Muscle layer of duodenum (tissue), 2 donors: ENCODE data around the gene ARPC1A.
"Not testable (repeated sequence)": the region's sequence is repeated elsewhere in the genome, so short reads cannot be mapped to it uniquely, and the experiment has no call there.

Experiments
- H3K27ac ChIP-seq: one replicate; pipeline ENCODE4 v1.7.0; 2013; ENCODE audit warnings: mild to moderate bottlenecking, low read length
- H3K27me3 ChIP-seq: one replicate; pipeline ENCODE4 v1.7.0; 2013; ENCODE audit warnings: low read depth, mild to moderate bottlenecking, control low read depth, low read length
- H3K36me3 ChIP-seq, 2 donors: one replicate each; pipeline ENCODE4 v1.7.0; 2013; ENCODE audit warnings: low read length in 2 of 2, control low read depth in 1 of 2, mild to moderate bottlenecking in 1 of 2; ENCODE audit not compliant: insufficient read depth in 2 of 2, control insufficient read depth in 1 of 2
- H3K4me1 ChIP-seq, 2 donors: one replicate each; pipeline ENCODE4 v1.7.0; 2013; ENCODE audit warnings: low read length in 2 of 2, mild to moderate bottlenecking in 2 of 2, control low read depth in 1 of 2, moderate library complexity in 1 of 2; ENCODE audit not compliant: insufficient read depth in 2 of 2, control insufficient read depth in 1 of 2
- H3K4me3 ChIP-seq, 2 donors: one replicate each; pipeline ENCODE4 v1.7.0; 2013; ENCODE audit warnings: low read length in 2 of 2, low read depth in 1 of 2, mild to moderate bottlenecking in 1 of 2
- H3K9me3 ChIP-seq, 2 donors: one replicate each; pipeline ENCODE4 v1.7.0; 2013; ENCODE audit warnings: low read length in 2 of 2, control low read depth in 1 of 2, mild to moderate bottlenecking in 1 of 2; ENCODE audit not compliant: control insufficient read depth in 1 of 2
- donor health status: healthy.

The ARPC1A gene

GRCh38 chr7:99383203-99383602, 57.5 kb downstream of the ARPC1A start:
- Histone ChIP-seq H3K9me3 (no peaks in the 10 kb centered on the region), H3K27me3 (no peaks in the 10 kb centered on the region), H3K4me3 (no peak overlapping the region), H3K36me3 (peaks cover 15 to 16% of the 10 kb centered on the region in 2 donors), H3K27ac (no peak overlapping the region), H3K4me1 (peaks cover 0 to 25% of the 10 kb centered on the region in 2 donors)

DNA sequence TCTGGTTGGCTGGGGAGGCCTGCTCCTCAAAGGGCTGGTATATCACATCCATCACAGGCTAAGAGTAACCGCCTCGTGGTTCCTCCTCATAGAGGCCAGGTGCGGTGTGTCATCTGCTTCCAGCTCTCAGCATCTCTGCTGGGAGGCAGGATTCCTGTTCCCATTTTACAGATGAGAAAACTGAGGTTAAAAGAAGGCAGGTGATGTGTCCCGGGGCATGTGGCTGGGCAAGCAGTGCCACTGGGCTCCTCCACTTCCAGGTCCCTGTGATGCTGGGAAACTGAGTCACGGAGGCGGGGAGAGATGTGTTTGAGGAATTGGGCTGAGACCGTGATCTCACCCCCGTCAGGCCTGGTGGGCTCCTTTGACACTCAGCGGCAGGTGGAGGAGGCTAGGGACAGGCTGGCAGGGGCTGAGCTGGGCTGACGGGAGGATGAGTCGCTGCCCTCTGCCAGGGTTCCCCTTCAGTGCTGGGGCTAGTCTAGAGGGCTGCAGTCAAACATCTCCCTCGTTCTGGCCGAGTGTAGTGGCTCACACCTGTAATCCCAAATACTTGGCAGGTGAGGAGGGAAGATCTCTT, 58.2 kb downstream of the ARPC1A start:
- no peaks in the 10 kb centered on the region for H3K9me3 ChIP-seq
- H3K4me3 ChIP-seq: no peak overlapping the region
- H3K36me3 ChIP-seq: peaks cover 16 to 17% of the 10 kb centered on the region in 2 donors
- no peak overlapping the region for H3K27ac ChIP-seq
- peaks cover 0 to 25% of the 10 kb centered on the region in 2 donors for H3K4me1 ChIP-seq
- no peaks in the 10 kb centered on the region for H3K27me3 ChIP-seq

- Histone ChIP-seq H3K4me3 (no peak overlapping the region), H3K36me3 (peaks cover 19 to 22% of the 10 kb centered on the region in 2 donors), H3K27ac (no peak overlapping the region), H3K27me3 (no peaks in the 10 kb centered on the region), H3K9me3 (no peaks in the 10 kb centered on the region), H3K4me1 (peaks cover 0 to 23% of the 10 kb centered on the region in 2 donors)
Measured at GRCh38 chr7:99384523-99384922, 58.8 kb downstream of the ARPC1A start.

DNA sequence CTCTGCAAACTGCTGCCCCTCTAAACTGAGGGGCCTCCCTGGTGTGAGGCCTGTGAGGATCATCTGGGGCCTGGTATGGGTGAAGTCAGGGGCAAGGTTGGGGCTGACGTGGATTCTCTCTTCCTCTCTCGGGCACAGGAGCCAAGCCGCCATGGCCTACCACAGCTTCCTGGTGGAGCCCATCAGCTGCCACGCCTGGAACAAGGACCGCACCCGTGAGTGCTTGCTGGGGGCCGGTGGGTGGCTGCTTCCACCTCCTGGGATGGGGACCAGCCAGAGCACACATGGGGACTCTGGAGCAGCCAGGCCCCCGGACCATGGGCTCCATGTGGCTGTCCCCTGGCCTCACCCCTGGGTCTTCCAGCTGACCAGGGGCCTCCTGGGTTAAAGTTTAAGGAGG, 59.9 kb downstream of the ARPC1A start:
- no peak overlapping the region for H3K4me3 ChIP-seq
- no peaks in the 10 kb centered on the region for H3K9me3 ChIP-seq
- peaks cover 0 to 13% of the 10 kb centered on the region in 2 donors for H3K4me1 ChIP-seq
- no peak overlapping the region for H3K27ac ChIP-seq
- no peaks in the 10 kb centered on the region for H3K27me3 ChIP-seq
- H3K36me3 ChIP-seq: peaks cover 27 to 33% of the 10 kb centered on the region in 2 donors

- Histone ChIP-seq H3K4me1 (peaks cover 0 to 1% of the 10 kb centered on the region in 2 donors), H3K9me3 (no peaks in the 10 kb centered on the region), H3K36me3 (peaks cover 27 to 40% of the 10 kb centered on the region in 2 donors), H3K4me3 (no peak overlapping the region), H3K27me3 (no peaks in the 10 kb centered on the region), H3K27ac (no peak overlapping the region)
Measured at GRCh38 chr7:99386584-99387238, 61.0 kb downstream of the ARPC1A start.

DNA sequence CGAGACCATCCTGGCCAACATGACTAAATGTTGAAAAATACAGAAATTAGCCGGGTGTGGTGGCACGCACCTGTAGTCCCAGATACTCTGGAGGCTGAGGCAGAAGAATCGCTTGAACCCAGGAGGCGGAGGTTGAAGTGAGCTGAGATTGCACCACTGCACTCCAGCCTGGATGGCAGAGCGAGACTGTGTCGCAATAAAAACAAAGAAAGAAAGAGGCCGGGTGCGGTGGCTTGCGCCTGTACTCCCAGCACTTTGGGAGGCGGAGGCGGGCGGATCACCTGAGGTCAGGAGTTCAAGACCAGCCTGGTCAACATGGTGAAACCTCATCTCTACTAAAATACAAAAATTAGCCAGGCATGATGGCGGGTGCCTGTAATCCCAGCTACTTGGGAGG, 61.5 kb downstream of the ARPC1A start:
- H3K4me3 ChIP-seq, H3K9me3 ChIP-seq, H3K27ac ChIP-seq, H3K27me3 ChIP-seq, H3K4me1 ChIP-seq: not testable (repeated sequence)
- peaks cover 27 to 40% of the 10 kb centered on the region in 2 donors for H3K36me3 ChIP-seq

- peaks cover 5 to 8% of the 10 kb centered on the region in 2 donors for H3K4me1 ChIP-seq
- no peak overlapping the region for H3K4me3 ChIP-seq
- H3K27me3 ChIP-seq: no peaks in the 10 kb centered on the region
- peaks cover 27 to 40% of the 10 kb centered on the region in 2 donors for H3K36me3 ChIP-seq
- no peaks in the 10 kb centered on the region for H3K9me3 ChIP-seq
- H3K27ac ChIP-seq: no peak overlapping the region
Measured at GRCh38 chr7:99387912-99388311, 62.2 kb downstream of the ARPC1A start.

DNA sequence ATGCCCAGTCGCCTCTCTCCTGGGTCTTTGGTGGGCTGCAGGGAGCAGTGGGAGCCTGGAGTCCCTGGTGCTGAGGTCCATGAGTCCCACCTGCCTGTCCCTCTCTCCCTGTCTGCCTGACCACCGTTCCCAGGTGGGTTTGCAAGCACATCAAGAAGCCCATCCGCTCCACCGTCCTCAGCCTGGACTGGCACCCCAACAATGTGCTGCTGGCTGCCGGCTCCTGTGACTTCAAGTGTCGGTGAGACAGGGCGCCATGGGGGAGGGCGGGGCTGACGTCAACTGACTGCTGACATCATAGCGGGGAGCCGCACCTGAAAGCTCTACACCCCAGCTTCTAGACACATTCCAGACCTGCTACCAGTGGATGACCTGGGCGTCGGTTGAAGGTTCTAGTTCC, 64.1 kb downstream of the ARPC1A start:
- H3K9me3 ChIP-seq: no peaks in the 10 kb centered on the region
- H3K27ac ChIP-seq: no peak overlapping the region
- H3K27me3 ChIP-seq: no peaks in the 10 kb centered on the region
- no peak overlapping the region for H3K4me3 ChIP-seq
- H3K36me3 ChIP-seq: peaks cover 28 to 44% of the 10 kb centered on the region in 2 donors
- peaks cover 9 to 17% of the 10 kb centered on the region in 2 donors for H3K4me1 ChIP-seq

- no peaks in the 10 kb centered on the region for H3K9me3 ChIP-seq
- peaks cover 9 to 17% of the 10 kb centered on the region in 2 donors for H3K4me1 ChIP-seq
- no peak overlapping the region for H3K4me3 ChIP-seq
- no peak overlapping the region for H3K27ac ChIP-seq
- H3K27me3 ChIP-seq: no peaks in the 10 kb centered on the region
- H3K36me3 ChIP-seq: peaks cover 40 to 56% of the 10 kb centered on the region in 2 donors
Measured at GRCh38 chr7:99390941-99391602, 65.4 kb downstream of the ARPC1A start.

DNA sequence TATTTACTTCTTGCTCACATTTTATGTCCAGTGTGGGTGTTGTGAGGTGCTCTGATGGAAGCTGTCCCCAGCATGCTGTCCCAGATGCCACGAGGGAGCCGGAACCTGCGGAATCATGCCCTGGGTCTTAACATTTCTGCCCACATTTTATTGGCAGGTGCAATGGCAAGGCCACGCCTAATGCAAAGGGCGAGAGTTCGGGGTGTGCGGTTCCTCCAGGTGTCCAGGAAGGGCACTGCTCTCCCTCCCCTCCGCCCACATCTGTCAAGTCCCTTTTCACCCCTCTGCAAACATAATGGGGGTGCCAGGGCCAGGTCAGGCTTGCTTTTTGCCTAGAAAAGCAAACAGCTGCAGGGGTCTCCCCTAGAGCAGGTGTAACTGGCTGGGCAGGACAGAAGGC, 66.3 kb downstream of the ARPC1A start:
- Histone ChIP-seq H3K4me3 (no peak overlapping the region), H3K36me3 (peaks cover 36 to 52% of the 10 kb centered on the region in 2 donors), H3K27ac (no peak overlapping the region), H3K9me3 (no peaks in the 10 kb centered on the region), H3K27me3 (no peaks in the 10 kb centered on the region), H3K4me1 (peaks cover 9 to 17% of the 10 kb centered on the region in 2 donors)

DNA sequence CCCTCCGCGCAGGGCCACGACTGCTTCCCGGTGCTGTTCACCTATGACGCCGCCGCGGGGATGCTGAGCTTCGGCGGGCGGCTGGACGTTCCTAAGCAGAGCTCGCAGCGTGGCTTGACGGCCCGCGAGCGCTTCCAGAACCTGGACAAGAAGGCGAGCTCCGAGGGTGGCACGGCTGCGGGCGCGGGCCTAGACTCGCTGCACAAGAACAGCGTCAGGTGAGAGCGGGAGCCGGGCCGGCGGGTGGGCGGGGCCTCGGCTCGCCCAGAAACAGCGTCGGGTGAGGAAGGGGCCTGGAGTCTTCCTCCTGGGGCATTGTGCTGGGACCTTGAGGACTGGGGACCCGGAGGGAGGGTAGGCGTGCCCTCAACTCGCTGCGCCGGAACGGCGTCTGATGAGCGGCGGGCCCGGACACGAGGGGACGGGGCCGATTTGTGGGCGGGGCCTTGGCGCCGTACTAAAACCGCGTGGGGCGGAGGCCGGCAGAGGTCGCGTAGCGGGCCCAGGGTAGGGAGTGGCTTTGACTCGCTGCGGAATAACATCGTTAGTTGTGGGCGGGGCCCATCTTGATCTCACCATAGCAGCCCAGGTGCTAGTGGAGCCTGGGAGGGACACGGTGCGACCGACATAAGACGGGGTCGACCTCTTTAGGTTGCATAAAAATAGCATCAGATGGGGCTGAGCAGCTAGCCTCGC, 67.1 kb downstream of the ARPC1A start:
- H3K36me3 ChIP-seq: peaks cover 42 to 58% of the 10 kb centered on the region in 2 donors
- peak overlapping the region; percentile 42 to 79 for H3K4me3 ChIP-seq
- H3K27me3 ChIP-seq: no peaks in the 10 kb centered on the region
- H3K4me1 ChIP-seq: peaks cover 9 to 17% of the 10 kb centered on the region in 2 donors
- H3K27ac ChIP-seq: peak overlapping the region; percentile 7
- H3K9me3 ChIP-seq: no peaks in the 10 kb centered on the region
